Measurements from ENCODE around the gene DYRK1B. TPM values are rescaled to one million over a fixed set of nuclear protein-coding genes. Genes with fewer than 3 reads are reported as not detected.
"Not testable (repeated sequence)": the region's sequence is repeated elsewhere in the genome, so short reads cannot be mapped to it uniquely, and the experiment has no call there.

The DYRK1B gene
- 10 to 100 TPM; 20.5 to 38.7 (median 32.5) TPM for polyA plus RNA-seq (ENCODE audit: insufficient read length in 4 of 4)

DNA sequence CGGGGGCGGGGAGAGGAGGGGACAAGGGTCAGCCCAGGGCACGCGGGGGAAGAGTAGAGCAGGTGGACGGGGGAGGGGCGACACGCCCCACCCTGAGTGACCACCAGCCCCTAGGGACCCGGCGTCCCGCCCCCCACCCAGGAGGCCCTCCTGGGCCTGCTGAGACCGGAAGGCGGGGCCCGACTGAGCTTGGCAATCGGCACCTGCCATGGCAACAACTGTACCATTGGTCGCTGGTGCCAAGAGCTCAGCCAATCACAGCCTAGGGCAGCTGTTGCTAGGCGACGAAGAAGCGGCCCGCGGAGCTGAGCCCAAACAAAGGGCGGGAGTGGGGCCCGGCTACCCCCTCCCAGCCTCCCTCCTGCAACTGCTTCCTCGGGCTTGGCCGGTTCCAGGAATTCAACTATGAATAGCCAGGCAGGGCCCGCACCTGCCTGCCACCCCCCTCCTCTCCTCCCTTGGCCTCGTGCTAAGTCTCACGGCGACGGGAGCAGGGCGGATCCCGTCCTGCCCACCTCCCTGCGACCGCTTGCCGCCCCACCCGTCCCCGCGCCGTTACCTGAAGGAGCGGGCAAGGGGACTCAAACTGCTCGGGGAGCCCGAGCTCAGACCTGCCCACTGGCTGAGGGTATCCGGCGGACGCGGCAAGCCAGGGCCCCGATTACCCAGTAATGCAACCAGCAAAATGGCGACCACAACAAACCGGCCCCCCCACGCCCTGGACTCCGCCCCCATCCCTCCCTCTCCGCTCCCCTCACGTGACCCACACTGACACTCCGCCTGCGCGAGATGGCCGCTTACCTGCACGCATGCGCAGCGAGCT, at the start of gene DYRK1B:
Gene DYRK1B (minus strand): TSS at position 699 of the 823 bp plus-strand sequence. CDS start 2,295 bp downstream, outside the sequence.
- peak; percentile 91 to 96 (median 94) for DNase-seq (ENCODE audit: low read depth in 4 of 4, low spot score in 3 of 4)

DNA sequence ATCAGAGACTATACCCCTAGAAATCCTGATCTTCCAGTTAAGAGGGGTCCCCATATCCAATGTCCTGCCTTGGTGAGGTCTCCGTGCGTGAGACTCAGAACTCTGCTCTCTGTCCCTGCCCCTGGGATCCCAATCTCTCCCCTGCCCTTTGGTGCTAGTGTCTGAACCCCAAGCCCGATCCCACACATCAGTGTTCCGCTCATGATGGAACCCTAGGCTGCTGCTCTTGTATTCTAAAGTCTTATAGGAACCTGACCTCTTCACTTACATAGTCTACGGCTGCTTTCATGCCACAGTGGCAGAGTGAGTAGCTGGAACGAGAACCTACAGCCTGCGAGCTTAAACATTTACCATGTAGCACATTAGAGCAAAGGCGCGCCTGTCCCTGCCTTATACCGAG, 48.7 kb upstream of the DYRK1B start:
- not testable (repeated sequence) for DNase-seq (ENCODE audit: low read depth in 4 of 4, low spot score in 3 of 4)

DNA sequence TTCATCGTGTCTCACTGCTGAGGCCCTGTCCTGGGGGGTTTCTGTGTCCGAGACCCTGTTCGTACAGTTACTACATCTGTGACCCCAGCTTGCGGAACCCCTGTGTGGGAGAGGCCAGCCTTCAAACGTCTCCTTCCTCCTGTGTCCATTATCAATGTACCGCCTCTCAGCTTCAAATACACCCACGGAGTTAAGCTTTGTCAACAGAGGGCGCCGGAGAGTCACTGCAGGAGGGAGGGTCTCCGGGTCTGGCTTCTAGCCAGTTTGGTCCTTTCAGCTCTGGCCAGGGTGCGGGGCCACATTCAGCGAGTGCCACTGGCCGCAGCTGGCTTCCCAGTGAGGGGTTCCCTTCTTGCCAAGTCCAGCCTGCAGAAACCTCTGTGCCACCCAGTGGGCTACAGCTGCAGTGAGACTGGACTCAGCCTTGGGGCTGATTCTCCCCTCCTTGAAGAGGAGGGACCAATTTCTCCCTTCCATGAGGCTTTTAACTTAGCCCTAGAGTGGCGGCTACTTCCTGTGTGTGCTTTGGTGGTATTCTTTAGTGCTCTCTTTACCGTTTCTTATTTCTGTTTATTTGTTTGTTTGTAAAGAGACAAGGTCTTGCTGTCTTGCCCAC, 47.6 kb upstream of the DYRK1B start:
- not testable (repeated sequence) for DNase-seq (ENCODE audit: low read depth in 4 of 4, low spot score in 3 of 4)

DNA sequence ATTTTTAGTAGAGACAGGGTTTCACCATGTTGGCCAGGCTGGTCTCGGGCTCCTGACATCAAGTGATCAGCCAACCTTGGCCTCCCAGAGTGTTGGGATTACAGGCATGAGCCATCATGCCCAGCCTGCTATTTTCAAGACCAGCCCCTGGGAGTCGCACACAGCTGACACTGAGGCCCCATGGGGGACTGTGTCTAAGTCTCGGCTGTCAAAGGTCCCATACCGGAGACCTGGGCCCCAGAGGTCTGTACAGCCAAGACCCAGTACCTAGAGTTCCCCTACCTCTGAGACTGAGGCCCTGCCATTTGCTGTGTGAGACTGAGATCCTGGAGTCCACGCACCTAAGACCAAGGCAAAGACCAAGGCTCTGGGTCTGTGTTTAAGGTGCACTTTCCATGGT, 46.3 kb upstream of the DYRK1B start:
- not testable (repeated sequence) for DNase-seq (ENCODE audit: low read depth in 4 of 4, low spot score in 3 of 4)

DNA sequence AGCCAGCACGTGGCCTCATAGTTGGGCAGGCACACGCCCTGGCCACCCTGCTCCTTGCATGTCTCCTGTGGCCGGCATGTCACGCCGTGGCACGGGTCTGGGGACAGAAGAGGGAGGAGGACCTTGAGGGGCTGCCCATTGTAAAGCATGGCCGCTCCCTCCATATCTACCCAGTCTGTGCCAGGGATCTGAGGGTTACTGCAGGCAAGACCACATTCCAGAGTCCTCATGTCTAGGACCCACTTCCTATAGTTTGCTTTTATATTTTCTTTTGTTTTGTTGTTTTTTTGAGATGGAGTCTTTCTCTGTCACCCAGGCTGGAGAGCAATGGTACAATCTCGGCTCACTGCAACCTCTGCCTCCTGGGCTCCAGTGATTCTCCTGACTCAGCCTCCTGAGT, 45.8 kb upstream of the DYRK1B start:
- not testable (repeated sequence) for DNase-seq (ENCODE audit: low read depth in 4 of 4, low spot score in 3 of 4)

DNA sequence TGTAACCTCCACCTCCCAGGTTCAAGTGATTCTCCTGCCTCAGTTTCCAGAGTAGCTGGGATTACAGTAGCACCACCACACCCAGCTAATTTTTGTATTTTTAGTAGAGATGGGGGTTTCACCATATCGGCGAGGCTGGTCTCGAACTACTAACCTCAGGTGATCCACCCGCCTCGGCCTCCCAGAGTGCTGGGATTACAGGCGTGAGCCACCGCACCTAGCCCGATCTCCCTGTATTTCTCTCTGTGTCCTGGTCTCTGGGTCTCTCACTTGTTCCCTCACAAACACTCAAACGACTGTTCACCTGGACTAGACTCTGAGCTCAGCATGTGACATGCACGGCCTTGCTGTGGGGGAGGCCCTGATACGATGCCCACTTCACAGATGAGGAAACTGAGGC, 44.9 kb upstream of the DYRK1B start:
- DNase-seq (ENCODE audit: low read depth in 4 of 4, low spot score in 3 of 4) = not testable (repeated sequence)

DNA sequence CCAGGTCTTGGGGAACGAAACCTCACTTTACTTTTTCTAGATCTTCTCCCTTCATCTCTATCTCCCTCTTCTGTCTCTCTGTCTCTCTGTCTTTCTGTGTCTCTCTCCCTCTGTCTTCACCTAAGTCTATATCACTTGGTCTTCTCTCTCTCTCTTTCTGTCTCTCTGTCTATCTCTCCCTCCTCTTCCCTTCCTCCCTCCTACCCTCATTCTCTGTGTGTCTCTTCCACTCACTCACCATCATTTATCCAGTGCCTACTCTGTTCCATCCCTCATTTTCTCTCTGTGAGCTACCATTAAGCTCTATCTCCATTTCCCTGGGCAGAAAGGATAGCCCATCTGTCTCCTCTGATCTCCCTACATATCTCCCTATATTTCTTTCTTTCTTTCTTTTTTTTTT, 44.4 kb upstream of the DYRK1B start:
- DNase-seq (ENCODE audit: low read depth in 4 of 4, low spot score in 3 of 4) = no peak

DNA sequence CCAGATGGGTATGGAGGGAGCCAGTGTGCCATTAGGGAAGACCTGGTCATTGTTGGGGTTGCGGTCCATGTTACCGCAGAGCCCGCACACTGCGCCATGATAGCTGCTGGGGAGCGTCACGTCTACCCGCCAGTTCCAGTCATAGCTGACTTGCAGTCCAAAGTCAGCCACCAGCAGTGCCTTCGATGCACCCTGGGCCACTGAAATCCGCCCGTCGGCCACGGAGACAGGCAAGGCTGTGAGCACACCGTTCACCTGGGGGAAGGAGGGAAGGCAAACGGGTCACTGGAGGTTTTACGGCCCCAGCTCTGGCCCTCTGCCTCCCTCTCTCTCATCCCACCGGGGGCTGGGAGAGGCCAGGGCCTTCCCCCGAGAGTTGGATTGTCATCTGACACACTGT, 44.0 kb upstream of the DYRK1B start:
- not testable (repeated sequence) for DNase-seq (ENCODE audit: low read depth in 4 of 4, low spot score in 3 of 4)

DNA sequence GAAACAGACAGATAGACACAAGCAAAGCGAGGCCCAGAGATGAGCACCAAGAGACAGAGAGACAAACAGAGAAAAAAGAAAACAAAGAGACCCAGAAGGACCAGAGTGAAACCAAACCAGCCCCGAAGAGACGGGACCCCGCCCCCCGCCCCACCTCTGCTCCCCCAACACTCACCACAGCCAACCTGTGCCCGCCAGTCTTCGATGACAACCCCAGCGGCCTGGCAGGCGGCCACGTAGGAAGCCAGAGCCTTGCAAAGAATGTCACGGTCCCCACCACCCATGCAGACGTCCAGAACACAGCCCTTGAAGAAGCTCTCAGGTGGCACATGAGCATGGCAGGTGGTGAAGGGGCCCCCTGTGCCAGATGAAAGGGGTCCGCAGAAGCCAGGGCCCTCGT, 43.5 kb upstream of the DYRK1B start:
- not testable (repeated sequence) for DNase-seq (ENCODE audit: low read depth in 4 of 4, low spot score in 3 of 4)

DNA sequence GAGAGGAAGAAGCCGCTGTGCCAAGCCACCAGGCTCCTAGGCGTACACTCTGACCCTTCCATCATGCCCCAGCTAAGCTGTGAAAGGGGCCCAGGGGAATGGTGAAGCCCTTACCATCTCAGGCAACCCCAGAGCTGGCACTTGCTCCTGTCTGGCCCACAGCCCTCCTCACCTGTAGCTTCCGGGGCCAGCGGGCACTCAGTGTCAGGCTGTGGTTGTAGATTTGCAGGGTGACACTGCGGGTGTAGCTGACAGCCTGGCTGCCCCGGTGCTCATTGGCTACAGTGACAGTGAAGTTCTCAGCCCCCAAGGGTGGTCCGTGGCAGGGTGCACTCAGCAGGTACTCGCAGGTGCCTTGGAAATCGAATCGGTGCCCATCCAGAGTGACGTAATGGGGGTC, 42.5 kb upstream of the DYRK1B start:
- not testable (repeated sequence) for DNase-seq (ENCODE audit: low read depth in 4 of 4, low spot score in 3 of 4)

DNA sequence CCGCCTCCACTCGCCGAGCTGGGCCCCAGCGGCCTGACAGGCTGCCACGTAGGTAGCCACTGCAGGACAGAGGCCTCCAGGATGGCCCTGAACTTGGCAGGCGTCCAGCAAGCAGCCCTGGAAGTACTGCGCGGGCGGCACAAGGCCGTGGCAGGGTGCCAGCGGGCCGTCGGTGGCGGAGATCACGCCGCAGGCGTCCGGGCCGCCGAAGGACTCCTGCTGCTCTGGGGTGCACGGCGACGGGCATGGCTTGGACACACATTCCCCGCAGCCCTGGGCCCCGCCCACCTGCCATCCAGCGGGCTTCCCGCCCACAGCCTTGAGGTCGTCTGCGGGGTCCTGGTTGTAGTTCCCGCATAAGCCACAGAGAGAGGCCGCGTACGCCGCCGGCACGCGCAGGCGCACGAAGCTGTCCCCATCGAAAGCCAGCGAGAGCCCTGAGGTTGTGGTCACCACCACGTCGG, 41.5 kb upstream of the DYRK1B start:
- DNase-seq (ENCODE audit: low read depth in 4 of 4, low spot score in 3 of 4) = not testable (repeated sequence)

DNA sequence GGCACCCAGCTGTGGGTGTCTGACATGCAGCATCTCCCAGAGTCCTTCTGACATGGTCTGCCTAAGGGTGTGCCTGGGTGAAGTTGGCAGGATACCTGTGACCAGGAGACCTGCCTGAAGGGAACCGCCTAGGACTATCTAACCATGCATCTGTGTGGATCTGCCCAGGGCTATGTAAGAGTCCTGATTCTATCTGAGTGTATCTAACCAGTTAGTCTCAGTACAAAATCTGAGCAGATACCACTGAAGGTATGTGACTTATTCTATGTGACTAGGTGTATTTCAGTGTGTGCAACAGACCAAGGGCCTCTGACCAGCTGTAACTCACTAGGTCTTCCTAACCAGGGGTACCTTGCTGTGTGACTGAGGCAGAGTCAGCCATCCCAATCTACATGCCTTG, 40.4 kb upstream of the DYRK1B start:
- no peak for DNase-seq (ENCODE audit: low read depth in 4 of 4, low spot score in 3 of 4)

DNA sequence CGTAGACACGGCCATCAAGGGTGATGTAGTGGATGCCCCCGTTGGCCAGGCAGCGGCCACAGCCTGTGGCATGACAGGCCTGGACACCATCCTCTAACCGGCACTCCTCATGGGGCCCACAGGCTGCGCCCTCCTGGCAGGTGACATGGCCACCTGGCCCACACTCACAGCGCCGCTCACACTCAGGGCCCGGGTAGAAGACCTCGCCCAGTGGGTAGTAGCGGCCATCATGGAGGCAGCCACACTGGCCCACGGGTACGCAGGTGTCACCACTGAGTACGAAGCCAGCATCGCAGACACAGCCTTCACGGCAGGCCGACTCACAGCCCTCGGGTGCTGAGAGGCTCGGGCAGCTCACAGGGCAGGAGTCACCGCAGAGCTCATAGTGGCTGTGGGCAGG, 39.4 kb upstream of the DYRK1B start:
- DNase-seq (ENCODE audit: low read depth in 4 of 4, low spot score in 3 of 4) = no peak

DNA sequence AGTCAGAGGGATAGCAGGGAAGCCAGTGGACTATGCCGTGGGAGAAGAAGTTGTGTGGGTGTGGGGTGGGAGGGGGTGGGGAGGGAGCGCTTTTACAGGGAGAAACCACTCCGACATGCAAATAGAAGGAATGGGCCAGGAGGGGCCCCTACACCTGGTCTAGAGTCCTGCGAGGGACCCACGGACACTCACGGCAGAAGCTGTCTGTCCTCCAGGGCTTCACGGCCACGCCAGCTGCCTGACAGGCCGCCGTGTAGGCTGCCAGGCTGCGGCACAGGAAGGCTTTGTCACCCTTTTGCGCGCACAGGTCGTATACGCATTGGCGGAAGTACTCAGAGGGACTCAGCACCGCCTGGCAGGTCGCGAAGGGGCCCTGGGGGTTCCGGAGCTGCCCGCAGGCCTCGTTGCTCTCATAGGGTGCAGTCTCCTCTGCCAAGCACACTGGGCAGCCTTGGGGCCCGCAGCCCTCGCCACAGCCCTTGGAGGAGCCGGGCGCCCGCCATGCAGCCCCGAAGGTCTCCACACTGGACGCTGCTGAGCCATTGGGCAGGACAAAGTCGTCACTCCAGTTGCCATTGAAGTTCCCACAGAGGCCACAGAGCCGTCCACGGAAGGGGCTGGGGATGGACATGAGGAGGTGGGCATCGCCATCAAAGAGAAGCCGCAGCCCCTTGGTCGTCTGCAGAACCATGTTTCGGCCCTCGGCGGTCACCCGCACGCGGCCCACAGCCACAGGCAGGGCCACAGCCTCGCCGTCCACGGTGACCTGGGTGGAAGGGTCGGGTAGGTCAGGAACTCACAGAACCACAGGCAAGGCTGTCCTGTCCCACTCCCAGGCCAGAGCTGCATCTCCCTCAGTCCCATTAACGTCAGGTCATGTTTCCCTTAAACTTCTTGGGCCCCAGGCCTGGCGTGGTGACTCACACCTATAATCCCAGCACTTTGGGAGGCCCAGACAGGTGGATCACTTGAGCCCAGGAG, 38.2 kb upstream of the DYRK1B start:
- DNase-seq (ENCODE audit: low read depth in 4 of 4, low spot score in 3 of 4) = no peak

DNA sequence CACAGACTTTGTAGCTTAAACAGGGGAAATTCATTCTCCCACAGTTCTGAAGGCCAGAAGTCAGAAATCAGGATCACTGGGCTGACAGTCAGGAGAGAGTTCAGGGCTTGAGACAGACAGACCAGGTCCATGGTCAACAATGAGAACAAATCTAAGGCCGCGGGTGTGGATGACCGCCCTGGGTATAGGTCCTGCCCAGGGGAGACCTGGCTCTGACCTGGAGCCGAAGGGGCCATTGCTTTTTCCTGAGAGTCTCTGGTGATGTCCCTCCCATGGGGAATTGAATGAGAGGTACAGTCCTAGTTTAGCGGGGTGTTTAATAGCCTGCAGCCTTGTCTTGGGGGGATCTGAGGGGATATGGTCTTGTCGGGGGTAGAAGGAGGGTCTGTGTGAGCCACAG, 37.4 kb upstream of the DYRK1B start:
- DNase-seq (ENCODE audit: low read depth in 4 of 4, low spot score in 3 of 4) = no peak

DNA sequence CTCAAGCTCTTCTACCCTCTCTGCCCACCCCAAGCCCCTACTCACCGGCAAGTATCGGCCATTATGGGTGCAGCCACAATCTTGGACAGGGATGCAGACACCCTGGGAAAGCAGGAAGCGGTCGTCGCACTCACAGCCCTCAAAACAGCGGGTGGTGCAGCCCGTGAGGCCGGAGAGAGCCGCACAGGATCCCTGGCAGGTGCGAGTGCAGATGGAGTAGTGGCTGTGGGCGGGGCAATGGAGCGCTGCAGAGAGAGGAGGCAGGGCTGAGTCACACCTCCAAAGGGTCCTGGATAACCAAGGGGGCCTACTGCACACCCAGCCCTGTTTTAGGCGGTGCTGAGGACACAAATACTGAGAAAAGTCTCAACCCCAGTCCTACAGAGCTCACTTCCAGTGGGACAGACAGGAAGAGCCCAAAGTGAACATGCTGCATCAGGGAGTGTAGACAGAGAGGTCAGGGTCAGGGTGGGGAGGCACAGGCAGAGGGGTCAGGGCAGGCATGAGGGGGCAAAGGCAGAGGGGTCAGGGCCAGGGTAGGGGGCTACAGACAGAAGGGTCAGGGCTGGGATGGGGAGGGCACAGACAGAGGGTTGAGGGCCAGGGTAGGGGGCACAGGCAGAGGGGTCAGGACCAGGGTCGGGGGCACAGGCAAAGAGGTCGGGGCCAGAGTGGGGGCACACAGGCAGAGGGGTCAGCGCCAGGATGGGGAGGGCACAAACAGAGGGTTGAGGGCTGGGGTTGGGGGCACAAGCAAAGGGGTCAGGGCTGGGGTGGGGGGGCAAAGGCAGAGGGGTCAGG, 36.4 kb upstream of the DYRK1B start:
- no peak for DNase-seq (ENCODE audit: low read depth in 4 of 4, low spot score in 3 of 4)

DNA sequence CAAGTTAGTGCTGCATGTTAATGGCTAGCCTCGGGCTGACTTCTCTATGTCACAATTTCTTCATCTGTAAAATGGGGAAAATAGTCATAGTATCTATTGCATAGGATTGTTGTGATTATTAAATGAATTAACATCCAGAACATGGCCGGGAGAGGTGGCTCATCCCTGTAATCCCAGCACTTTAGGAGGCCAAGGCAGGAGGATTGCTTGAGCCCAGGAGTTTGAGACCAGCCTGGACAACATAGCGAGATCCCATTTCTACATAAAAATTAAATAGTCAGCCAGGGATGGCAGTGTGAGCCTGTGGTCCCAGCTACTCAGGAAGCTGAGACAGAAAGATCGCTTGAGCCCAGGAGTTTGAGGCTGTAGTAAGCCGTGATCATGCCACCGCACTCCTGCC, 34.0 kb upstream of the DYRK1B start:
- DNase-seq (ENCODE audit: low read depth in 4 of 4, low spot score in 3 of 4) = no peak

DNA sequence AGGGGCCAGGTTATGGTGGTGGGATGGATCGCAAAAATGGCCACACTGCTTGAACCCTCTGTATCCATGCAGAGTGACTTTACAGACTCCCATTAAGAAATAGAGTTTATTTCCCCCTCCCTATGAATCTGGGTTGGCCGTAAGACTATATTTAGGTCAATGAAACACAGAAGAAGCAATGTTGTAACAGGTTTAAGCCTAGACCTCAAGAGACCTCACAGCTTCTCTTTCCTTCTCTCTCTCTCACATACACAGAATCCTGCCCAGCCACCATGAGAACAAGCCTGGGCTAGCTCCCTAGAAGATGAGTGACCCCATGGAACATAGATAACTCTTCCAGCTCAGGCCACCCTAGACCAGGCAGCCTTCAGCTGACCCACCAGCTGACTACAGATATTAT, 33.2 kb upstream of the DYRK1B start:
- DNase-seq (ENCODE audit: low read depth in 4 of 4, low spot score in 3 of 4) = no peak

DNA sequence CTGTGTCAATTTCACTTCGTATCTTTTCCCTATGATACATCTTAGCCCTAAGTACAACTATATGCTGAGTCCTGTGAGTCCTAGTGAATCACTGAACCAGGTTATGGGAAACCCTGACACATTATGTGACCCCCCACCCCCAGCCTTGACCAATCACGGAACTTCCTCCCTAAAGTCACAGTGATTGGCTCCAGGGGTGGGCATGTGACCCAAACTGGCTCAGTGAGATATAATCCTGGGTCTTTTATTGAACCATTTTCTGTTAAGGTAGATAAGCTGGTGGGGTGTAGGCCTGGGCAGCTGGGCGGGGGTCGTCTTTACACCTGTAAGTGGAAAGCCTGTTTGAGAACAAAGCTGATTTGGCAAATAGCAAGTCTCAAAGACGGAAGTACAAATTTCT, 32.0 kb upstream of the DYRK1B start:
- DNase-seq (ENCODE audit: low read depth in 4 of 4, low spot score in 3 of 4) = no peak

DNA sequence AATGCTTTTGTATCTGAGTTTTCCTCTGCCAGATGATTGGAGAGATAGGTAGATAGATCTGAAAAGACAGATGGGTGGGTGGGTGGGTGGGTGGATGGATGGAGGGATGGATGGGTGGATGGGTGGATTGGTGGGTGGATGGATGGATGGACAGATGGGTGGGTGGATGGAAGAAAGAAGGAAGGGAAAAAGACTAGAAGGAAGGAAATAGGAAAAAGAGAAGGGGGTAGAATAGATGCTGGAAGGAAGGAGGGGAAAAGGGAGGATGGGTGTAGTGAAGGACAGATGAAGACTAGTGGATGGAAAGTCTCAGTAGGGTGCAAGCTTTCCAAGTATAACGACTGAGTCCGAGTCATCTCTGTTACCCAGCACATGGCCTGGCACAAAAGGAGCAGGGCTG, 31.2 kb upstream of the DYRK1B start:
- no peak for DNase-seq (ENCODE audit: low read depth in 4 of 4, low spot score in 3 of 4)
